ENCODE data around the gene C19orf12.

Gene C19orf12

DNA sequence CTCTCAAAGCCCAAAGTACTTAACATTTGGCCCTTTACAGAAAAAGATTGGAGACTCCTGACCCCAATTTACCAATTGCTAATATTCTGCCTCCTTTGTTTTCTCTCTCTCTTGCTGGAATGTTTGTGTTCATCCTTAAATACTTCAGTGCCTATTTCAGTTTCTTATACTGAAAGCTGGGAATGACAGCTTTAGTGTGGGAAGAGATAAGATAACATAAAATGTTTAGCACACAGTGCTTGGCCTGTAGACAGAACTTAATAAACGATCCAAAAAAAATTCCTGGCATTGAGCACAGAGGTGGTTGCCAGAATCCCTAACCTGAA, 52.8 kb downstream of the C19orf12 start:
- DNase-seq, result no peak

DNA sequence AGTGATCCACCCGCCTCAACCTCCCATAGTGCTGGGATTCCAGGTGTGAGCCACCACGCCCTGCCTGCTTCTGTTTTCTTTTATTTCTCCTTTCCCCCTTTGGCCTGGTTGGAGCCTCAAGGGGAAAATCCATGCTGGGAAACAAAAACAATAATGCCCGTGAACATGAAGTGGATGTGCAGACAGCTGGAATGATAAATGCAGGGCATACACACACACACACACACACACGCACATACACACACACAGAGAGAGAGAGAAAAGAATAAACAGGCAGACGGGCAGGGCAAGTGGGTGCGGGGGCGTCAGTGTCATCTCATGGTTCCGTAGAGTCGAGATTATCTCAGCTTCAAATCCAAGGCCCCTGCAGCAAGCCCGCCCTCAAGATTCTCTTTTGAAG, 54.2 kb downstream of the C19orf12 start:
- DNase-seq, result no peak

GRCh38 chr19:29658221-29658991, 56.7 kb downstream of the C19orf12 start:
- DNase-seq, result no peak

DNA sequence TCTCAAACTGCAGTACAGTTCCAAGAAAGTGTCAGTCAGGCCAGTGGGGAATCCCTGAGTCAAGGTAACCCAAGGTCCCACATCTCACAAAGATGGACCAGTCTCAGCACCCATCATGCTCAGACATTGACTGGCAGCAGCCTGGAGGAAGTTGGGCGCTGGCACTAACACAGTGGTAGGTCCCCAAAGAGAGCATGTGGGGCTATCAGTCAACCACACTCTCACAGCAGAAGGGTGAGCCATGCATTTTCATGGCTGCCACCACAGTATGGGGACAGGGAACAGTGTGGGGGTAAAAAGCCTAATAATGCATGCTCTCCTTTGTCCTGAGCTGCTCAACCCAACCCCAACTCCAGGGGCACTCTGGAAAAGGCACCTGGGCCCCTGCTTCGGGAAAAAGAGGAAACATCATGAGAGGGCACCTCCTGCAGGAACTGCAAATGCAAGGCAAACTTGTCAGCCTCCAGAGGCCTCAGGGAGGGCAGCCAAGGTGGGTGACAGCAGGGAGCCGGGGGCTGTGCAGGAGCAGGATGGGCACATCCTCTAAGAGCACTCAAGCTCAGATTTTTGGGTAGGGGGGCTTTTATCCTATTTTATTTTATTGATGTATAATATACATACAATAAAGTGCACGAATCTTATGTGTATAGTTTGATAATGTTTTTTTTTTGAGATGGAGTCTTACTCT, 59.3 kb downstream of the C19orf12 start:
- DNase-seq, result no peak

DNA sequence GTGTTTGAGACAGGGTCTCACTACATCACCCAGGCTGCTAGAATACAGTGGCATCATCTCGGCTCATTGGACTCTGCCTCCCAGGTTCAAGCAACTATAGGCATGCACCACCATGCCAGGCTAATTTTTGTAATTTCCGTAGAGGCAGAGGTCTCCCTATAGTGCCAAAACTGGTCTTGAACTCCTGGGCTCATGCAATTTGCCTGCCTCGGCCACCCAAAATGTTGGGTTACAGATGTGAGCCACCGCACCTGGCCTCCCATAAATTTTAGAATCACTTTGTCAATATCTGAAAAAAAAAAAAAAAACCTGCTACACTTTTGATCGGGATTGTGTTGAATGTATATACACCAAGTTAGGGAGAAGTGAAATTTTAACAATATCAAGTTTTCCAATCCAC, 61.7 kb downstream of the C19orf12 start:
- DNase-seq, result no peak

- DNase-seq, result no peak
Measured at GRCh38 chr19:29651622-29652394, 63.3 kb downstream of the C19orf12 start.

DNA sequence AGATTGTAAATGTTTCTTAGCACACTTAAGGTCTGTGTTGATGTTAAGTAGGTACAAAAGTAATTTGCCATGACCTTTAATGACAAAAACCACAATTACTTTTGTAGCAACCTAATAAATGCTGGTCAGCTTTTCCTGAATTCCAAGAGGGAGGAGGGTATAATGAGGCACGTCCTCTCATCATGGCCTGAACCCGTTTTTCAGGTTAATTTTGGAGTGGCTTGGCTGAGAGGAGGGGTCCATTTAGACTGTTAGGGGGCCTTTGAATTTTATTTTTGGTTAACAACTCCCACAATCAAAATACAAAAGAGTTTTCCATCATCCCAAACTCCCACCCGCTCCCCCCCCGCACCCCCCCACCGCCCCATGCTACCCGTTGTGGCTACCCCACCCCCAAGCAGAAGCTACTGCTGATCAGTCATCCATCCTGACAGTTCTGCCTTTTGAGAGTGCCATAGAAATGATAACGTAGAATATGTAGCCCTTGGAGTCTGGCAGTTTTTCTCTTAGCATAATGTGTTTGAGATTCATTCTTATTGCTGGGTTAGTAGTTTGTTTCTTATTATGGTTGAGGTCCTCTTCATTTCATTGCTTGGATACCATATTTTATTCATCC, 64.2 kb downstream of the C19orf12 start:
- no peak for DNase-seq
